ENCODE data around the gene PTPRN. TPM values are rescaled to one million over a fixed set of nuclear protein-coding genes. Genes with fewer than 3 reads are reported as not detected.

PTPRN gene
- total RNA-seq, 2 experiments from 2014 or later, result not detected

GRCh38 chr2:219274361-219274921 lies 34.8 kb downstream of the PTPRN start:
- CTCF ChIA-PET, result interaction anchor here (0.9 to 2.1 kb wide), 4 partner anchors 16 to 24 kb away, joined by 4 to 14 read pairs (median 4); no protein-coding TSS in a partner anchor
- Mint-ChIP-seq H3K27ac (no peak overlapping the region), H3K27me3 (ENCODE audit: low read depth) (no peaks in the 10 kb centered on the region), H3K9me3 (no peaks in the 10 kb centered on the region), H3K36me3 (ENCODE audit: low read depth) (no peaks in the 10 kb centered on the region), H3K4me1 (ENCODE audit: low read depth) (peaks cover 17% of the 10 kb centered on the region), H3K4me3 (no peak overlapping the region)
- DNase-seq, result no peak
- intact Hi-C loops (cut with micrococcal nuclease), result loop anchor here (10.0 kb wide), 1 partner anchor 1050 kb away; no protein-coding TSS in a partner anchor

DNA sequence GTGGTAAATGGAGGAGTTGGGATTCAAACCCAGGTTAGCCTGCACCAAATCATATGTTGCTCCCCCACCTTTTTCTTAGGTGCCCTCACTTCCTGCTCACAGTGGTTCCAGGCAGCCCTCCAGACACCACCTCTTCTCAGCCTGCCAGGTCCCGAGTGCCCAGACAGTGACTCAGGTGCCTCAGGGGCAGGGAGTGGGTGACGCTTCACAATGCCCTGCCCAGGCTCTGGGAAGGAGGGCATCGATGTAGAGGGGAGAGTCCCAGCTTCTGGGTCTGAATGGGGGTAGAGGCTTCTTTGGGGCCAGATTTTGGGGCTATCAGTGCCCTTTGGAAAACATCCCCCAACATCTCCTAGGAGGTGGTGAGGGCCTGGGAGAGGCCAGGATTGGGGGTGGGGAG lies 35.3 kb downstream of the PTPRN start:
- DNase-seq, result no peak
- H3K36me3 Mint-ChIP-seq (ENCODE audit: low read depth), result no peaks in the 10 kb centered on the region
- H3K4me1 Mint-ChIP-seq (ENCODE audit: low read depth), result peaks cover 17% of the 10 kb centered on the region
- no peak overlapping the region for H3K4me3 Mint-ChIP-seq
- CTCF ChIA-PET, result interaction anchor here (0.9 to 2.1 kb wide), 3 partner anchors 16 to 24 kb away, joined by 4 to 14 read pairs (median 5); no protein-coding TSS in a partner anchor
- H3K9me3 Mint-ChIP-seq, result no peaks in the 10 kb centered on the region
- no peak overlapping the region for H3K27ac Mint-ChIP-seq
- intact Hi-C loops (cut with micrococcal nuclease), result loop anchor here (10.0 kb wide), 1 partner anchor 1049 kb away; no protein-coding TSS in a partner anchor
- H3K27me3 Mint-ChIP-seq (ENCODE audit: low read depth), result no peaks in the 10 kb centered on the region

DNA sequence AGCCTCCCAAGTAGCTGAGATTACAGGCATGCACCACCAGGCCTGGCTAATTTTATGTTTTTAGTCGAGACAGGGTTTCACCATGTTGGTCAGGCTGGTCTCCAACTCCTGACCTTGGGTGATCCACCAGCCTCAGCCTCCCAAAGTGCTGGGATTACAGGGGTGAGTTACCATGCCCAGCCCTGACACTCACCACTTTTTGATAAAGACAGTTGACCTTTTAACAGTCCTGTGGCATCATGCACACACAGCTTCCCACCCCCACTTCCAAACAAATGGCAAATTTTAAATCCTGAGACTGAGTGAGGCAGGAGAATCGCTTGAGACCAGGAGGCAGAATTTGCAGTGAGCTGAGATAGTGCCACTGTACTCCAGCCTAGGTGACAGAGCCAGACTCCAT lies 36.2 kb downstream of the PTPRN start:
- H3K9me3 Mint-ChIP-seq, result no peaks in the 10 kb centered on the region

DNA sequence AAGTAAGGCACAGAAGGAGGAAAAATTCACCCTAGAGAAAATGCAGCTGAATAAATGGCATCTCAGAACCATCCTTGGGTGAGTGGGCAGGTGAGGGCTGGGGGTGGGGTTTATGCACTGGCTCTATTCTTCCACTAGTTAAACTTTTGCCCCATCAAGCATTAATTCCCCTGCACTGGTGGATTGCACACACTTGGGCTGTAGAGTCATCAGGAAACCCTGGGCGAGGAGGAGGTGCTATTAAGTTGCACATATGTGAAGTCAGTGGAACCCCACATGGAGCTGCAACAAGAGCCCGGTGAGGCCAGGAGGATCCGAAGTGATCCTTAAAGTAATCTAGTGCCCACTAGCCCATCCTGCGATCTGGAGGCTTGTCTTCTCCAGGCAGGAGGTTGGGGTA lies 36.8 kb downstream of the PTPRN start:
- DNase-seq, result no peak
- peaks cover 1% of the 10 kb centered on the region for H3K4me1 Mint-ChIP-seq (ENCODE audit: low read depth)
- CTCF ChIA-PET, result no interaction called here
- no peak overlapping the region for H3K27ac Mint-ChIP-seq
- no peaks in the 10 kb centered on the region for H3K36me3 Mint-ChIP-seq (ENCODE audit: low read depth)
- H3K4me3 Mint-ChIP-seq, result no peak overlapping the region
- intact Hi-C loops (cut with micrococcal nuclease), result loop anchor here (10.0 kb wide), 1 partner anchor 1048 kb away; no protein-coding TSS in a partner anchor
- no peaks in the 10 kb centered on the region for H3K9me3 Mint-ChIP-seq
- no peaks in the 10 kb centered on the region for H3K27me3 Mint-ChIP-seq (ENCODE audit: low read depth)

More for the DNA sequence above, 36.2 kb downstream of the PTPRN start:
- intact Hi-C loops (cut with micrococcal nuclease), result loop anchor here (10.0 kb wide), 1 partner anchor 1048 kb away; no protein-coding TSS in a partner anchor
- Mint-ChIP-seq H3K4me1 (ENCODE audit: low read depth) (peaks cover 7% of the 10 kb centered on the region), H3K4me3 (no peak overlapping the region), H3K27ac (no peak overlapping the region), H3K36me3 (ENCODE audit: low read depth) (no peaks in the 10 kb centered on the region), H3K27me3 (ENCODE audit: low read depth) (no peaks in the 10 kb centered on the region)
- DNase-seq, result no peak
- CTCF ChIA-PET, result interaction anchor here (0.6 to 2.1 kb wide), 2 partner anchors 22 to 78 kb away, joined by 3 to 14 read pairs; no protein-coding TSS in a partner anchor

GRCh38 chr2:219271021-219271420 lies 38.2 kb downstream of the PTPRN start:
- CTCF ChIA-PET, result interaction anchor here (1.0 to 1.9 kb wide), 2 partner anchors 10 to 28 kb away, joined by 6 read pairs; no protein-coding TSS in a partner anchor

GRCh38 chr2:219270055-219270372 lies 39.2 kb downstream of the PTPRN start:
- H3K9me3 Mint-ChIP-seq, result no peaks in the 10 kb centered on the region
- no peak for DNase-seq
- H3K27ac Mint-ChIP-seq, result no peak overlapping the region
- no peaks in the 10 kb centered on the region for H3K27me3 Mint-ChIP-seq (ENCODE audit: low read depth)
- no peaks in the 10 kb centered on the region for H3K4me1 Mint-ChIP-seq (ENCODE audit: low read depth)
- CTCF ChIA-PET, result interaction anchor here (1.4 to 1.9 kb wide), 3 partner anchors 9 to 25 kb away, joined by 3 to 6 read pairs (median 6); no protein-coding TSS in a partner anchor
- no peaks in the 10 kb centered on the region for H3K36me3 Mint-ChIP-seq (ENCODE audit: low read depth)
- intact Hi-C loops (cut with micrococcal nuclease), result loop anchor here (10.0 kb wide), 1 partner anchor 1045 kb away; no protein-coding TSS in a partner anchor
- H3K4me3 Mint-ChIP-seq, result no peak overlapping the region

More at GRCh38 chr2:219271021-219271420, 38.2 kb downstream of the PTPRN start:
- intact Hi-C loops (cut with micrococcal nuclease), result loop anchor here (10.0 kb wide), 1 partner anchor 1046 kb away; no protein-coding TSS in a partner anchor
- Mint-ChIP-seq H3K36me3 (ENCODE audit: low read depth) (no peaks in the 10 kb centered on the region), H3K27ac (no peak overlapping the region), H3K27me3 (ENCODE audit: low read depth) (no peaks in the 10 kb centered on the region), H3K4me3 (no peak overlapping the region), H3K4me1 (ENCODE audit: low read depth) (no peaks in the 10 kb centered on the region), H3K9me3 (no peaks in the 10 kb centered on the region)
- no peak for DNase-seq

DNA sequence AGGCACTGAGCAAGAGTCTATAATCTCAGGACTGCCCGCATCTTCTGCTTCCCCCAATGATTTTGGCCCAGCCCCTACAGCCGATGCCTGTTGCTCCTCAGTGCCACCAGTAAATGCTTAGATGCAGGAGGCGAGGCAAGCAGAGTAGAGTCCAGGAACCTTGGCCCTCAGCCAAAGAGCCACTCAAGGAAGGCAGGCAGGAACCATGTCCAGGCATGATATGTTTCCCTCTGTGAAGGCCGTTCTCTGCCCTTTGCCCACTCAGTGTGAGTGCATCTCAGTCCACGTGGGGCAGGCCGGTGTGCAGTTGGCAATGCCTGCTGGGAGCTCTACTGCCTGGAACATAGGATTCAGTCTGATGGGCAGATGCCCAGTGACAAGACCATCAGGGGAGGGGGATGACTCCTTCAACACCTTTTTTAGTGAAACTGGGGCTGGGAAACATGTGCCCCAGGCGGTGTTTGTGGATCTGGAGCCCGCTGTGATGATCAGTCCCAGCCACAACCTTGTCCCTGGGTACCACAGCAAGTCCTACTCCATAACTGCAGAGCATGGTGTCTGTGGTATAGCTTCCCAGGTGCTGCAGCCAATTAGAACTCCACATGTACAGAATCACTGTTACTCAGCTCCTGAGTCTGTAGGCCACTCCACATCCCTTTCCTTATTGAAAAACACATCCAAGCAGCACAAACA lies 39.7 kb downstream of the PTPRN start:
- no peak overlapping the region for H3K27ac Mint-ChIP-seq
- H3K36me3 Mint-ChIP-seq (ENCODE audit: low read depth), result no peaks in the 10 kb centered on the region
- intact Hi-C loops (cut with micrococcal nuclease), result loop anchor here (10.0 kb wide), 1 partner anchor 1045 kb away; no protein-coding TSS in a partner anchor
- H3K27me3 Mint-ChIP-seq (ENCODE audit: low read depth), result no peaks in the 10 kb centered on the region
- no peak for DNase-seq
- CTCF ChIA-PET, result interaction anchor here (1.4 to 1.9 kb wide), 3 partner anchors 8 to 26 kb away, joined by 3 to 6 read pairs (median 6); no protein-coding TSS in a partner anchor
- no peaks in the 10 kb centered on the region for H3K9me3 Mint-ChIP-seq
- no peak overlapping the region for H3K4me3 Mint-ChIP-seq
- H3K4me1 Mint-ChIP-seq (ENCODE audit: low read depth), result no peaks in the 10 kb centered on the region

DNA sequence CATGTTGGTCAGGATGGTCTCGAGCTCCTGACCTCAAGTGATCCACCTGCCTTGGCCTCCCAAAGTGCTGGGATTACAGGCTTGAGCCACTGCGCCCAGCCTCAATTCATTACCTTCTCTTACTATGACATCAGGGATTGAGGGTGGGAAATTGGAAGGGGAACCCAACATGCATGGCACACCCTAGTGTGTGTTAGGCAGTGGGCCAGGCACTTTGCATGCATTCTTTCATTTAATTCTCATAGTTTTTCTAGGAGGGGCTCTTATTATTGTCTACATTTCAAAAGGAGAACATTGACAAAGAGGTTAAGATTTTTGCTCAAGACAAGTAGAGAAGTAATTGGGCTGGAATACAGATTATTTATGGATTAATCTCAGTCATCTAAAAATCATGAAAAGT lies 40.9 kb downstream of the PTPRN start:
- H3K36me3 Mint-ChIP-seq (ENCODE audit: low read depth), result no peaks in the 10 kb centered on the region
- no peaks in the 10 kb centered on the region for H3K27me3 Mint-ChIP-seq (ENCODE audit: low read depth)
- H3K4me1 Mint-ChIP-seq (ENCODE audit: low read depth), result no peaks in the 10 kb centered on the region
- CTCF ChIA-PET, result interaction anchor here (1.7 kb wide), 1 partner anchor 27 kb away, joined by 6 read pairs; no protein-coding TSS in a partner anchor
- no peak for DNase-seq
- no peaks in the 10 kb centered on the region for H3K9me3 Mint-ChIP-seq
- no peak overlapping the region for H3K27ac Mint-ChIP-seq
- intact Hi-C loops (cut with micrococcal nuclease), result no loop called here
- no peak overlapping the region for H3K4me3 Mint-ChIP-seq

DNA sequence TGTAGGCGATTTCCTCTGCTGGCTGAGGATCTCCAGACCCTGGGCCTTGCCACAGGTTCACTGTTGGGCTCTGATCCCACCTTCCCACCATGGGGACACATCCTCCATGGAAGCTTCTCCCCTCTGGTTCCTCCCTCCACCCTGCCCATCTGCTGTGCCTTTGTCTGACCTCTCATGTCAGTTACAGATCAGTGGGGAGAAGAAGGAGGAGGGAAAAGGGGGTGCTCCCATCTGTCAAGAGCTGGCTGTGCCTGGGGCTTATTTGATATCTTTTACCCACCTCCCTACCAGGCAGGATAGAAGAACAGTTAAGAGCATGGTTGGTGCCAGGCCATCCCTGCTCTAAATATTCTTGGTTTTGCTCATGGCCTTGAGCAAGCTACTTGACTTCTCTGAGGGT lies 42.3 kb downstream of the PTPRN start:
- no peaks in the 10 kb centered on the region for H3K27me3 Mint-ChIP-seq (ENCODE audit: low read depth)
- CTCF ChIA-PET, result interaction anchor here (1.7 to 2.1 kb wide), 2 partner anchors 11 to 29 kb away, joined by 6 to 16 read pairs; no protein-coding TSS in a partner anchor
- no peak for DNase-seq
- no peaks in the 10 kb centered on the region for H3K9me3 Mint-ChIP-seq
- H3K36me3 Mint-ChIP-seq (ENCODE audit: low read depth), result no peaks in the 10 kb centered on the region
- H3K4me1 Mint-ChIP-seq (ENCODE audit: low read depth), result no peaks in the 10 kb centered on the region
- no peak overlapping the region for H3K4me3 Mint-ChIP-seq
- intact Hi-C loops (cut with micrococcal nuclease), result no loop called here
- no peak overlapping the region for H3K27ac Mint-ChIP-seq

DNA sequence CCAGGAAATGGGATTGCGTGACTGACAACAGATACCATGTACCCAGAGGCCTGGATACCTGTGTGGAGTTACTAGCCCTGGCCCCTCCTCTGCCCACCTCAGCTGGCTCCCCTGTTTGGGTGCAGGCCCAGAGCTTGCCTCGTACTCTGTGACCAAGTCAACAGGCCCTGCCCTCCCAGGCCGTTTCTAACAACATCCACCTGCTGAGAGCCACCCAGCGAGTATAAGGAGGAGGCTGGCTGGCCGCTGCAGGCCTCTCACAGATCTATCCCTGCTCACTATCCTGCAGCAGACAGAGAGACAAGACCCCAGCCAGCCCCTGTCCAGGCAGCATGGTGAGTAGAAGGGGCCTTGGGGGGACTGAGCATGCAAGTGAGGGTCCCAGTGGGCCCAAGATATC lies 43.0 kb downstream of the PTPRN start:
- CTCF ChIA-PET, result interaction anchor here (0.5 to 2.1 kb wide), 4 partner anchors 11 to 101 kb away, joined by 3 to 16 read pairs (median 6); no protein-coding TSS in a partner anchor
- H3K9me3 Mint-ChIP-seq, result no peaks in the 10 kb centered on the region
- no peak for DNase-seq
- H3K36me3 Mint-ChIP-seq (ENCODE audit: low read depth), result no peaks in the 10 kb centered on the region
- no peaks in the 10 kb centered on the region for H3K27me3 Mint-ChIP-seq (ENCODE audit: low read depth)
- no peak overlapping the region for H3K27ac Mint-ChIP-seq
- no peak overlapping the region for H3K4me3 Mint-ChIP-seq
- no peaks in the 10 kb centered on the region for H3K4me1 Mint-ChIP-seq (ENCODE audit: low read depth)
- intact Hi-C loops (cut with micrococcal nuclease), result no loop called here

DNA sequence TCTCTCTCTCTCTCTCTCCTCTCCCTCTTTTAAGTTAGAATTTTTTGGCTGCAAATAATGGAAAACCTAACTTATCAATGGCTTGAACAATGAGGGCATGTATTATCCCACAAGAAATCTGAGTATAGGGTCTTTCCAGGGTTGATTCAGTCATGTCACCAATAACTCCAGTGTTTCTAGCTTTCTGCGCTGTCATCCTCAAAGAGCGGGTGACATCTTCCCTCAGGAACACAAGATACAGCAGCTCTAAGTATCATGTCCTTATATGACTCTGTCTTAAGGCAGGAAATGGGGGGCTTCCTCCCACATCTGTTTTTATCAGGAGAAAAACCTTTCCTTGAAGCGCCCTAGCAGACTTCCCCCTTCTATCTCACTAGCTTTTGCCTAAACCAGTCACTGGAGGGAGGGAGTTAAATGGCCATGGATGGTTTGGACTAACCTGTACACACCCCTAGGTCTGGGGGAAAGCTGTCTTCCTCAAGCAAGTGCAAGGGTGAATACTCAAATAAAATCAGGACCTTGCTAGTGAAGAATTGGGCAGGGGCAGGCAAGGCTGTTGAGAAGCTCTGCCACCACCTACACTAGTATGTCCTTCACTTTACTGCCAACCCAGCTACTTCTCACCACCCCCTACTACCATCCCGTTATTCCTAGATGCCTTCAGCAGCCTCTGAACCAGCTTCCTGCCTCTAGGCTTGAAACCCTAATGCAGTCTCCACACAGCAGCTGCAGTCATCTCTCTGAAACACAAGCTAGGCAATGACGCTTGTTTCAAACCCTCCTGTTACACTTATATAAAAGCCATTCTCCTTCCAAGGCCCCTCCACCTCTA lies 48.0 kb downstream of the PTPRN start:
- Mint-ChIP-seq H3K36me3 (ENCODE audit: low read depth) (no peaks in the 10 kb centered on the region), H3K27ac (no peak overlapping the region), H3K4me3 (no peak overlapping the region), H3K9me3 (no peaks in the 10 kb centered on the region), H3K4me1 (ENCODE audit: low read depth) (no peaks in the 10 kb centered on the region), H3K27me3 (ENCODE audit: low read depth) (no peaks in the 10 kb centered on the region)
- intact Hi-C loops (cut with micrococcal nuclease), result no loop called here
- CTCF ChIA-PET, result interaction anchor here (0.7 to 2.5 kb wide), 8 partner anchors 9 to 384 kb away, joined by 3 to 14 read pairs (median 5); partner anchors contain the start of gene DNAJB2
- DNase-seq, result no peak
